HG02852 (cell line): ENCODE results near the gene RRP1B.

Experiments
- ATAC-seq: cut with Tn5 transposase; IDR thresholded peaks from one replicate; pipeline ENCODE4 v1.9.1; 2021; ENCODE audit warnings: mild to moderate bottlenecking, moderate library complexity; ENCODE audit not compliant: unreplicated experiment

RRP1B gene

DNA sequence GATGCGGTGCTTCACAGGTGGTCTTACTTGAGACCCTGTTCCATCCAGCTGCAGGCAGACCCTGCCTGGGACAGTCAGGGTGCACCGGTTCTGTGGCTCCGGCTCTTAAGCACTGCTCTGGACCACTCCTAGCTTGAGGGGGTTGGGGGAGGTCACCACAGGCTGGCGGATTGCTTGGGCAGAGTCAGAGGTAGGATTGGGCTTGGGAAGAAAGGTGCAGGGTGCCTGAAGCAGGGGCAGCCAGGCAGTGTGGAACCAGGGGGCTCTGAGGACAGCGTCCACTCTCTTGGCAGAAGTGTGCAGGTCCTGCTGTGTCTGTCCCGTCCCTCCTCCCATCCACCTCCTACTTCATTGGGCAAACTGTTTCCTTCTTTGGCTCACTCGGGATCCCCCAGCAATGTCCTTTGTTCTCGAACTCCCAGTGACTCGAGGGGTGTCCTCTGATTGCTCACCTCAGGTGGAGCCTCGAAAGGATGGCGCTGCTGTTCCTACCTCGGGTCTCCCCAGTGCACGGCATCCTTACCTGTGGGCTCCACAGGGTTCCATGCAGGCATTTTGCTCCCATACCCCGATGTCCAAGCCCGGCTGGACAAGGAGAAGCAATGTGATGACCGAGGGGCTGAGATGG lies 61.3 kb downstream of the RRP1B start:
- no peak for ATAC-seq

DNA sequence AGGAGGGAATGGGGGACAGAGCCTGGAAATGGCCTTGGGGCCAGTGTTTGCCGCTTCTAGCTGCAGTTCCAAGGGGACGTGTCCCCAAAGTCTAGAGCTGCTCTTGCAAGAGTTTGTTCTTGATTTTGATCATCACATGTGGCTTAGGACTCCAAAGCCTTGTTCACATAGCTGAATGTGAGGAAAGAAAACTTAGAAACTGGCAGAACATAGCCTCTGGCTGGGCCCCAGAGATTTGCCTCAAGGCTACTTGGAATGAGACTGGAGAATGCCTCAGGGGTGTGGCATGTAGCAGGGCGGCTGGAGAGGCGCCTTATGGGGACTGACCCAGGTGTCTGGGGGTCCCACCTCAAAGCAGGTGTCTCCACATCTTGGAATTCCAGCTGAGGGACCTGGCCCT lies 61.8 kb downstream of the RRP1B start:
- no peak for ATAC-seq

DNA sequence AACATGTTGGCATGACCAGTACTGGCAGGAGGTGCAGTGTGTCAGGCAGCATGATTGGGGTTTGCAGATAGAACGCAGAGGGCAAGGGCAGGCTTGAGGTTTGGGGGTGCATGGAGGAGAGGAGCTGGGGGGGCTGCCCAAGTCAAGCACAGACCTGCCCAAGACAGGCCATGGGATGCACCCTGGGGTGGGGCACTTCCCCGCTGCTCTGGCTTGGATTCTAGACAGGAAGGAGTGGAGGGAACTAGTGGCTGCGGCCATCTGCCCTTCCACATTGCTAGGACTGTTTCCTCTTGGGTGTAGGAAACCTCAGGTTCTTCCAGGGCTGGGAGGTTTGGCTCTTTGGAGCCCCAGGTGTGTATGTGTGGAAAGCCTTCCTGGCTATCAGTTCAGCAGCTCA lies 62.6 kb downstream of the RRP1B start:
- no peak for ATAC-seq

DNA sequence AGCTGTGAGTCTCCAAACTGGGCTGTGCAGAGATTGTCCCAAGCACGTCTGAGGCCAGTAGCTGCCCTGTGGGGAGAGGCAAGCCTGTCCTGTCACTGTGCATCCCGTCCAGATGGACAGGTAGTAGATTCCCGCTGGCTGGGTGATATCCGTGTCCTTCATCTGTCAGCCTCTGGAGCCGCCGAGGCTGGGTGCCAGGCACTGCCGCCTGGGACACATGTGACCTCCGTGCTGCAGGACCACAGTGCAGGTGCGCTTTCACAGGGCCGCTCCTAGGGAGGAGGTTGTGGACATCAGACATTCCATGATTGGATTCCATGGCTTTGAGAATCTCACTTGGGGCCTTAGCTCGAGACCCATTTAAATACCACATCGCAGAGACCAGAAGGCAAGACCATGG lies 64.3 kb downstream of the RRP1B start:
- ATAC-seq, result no peak

DNA sequence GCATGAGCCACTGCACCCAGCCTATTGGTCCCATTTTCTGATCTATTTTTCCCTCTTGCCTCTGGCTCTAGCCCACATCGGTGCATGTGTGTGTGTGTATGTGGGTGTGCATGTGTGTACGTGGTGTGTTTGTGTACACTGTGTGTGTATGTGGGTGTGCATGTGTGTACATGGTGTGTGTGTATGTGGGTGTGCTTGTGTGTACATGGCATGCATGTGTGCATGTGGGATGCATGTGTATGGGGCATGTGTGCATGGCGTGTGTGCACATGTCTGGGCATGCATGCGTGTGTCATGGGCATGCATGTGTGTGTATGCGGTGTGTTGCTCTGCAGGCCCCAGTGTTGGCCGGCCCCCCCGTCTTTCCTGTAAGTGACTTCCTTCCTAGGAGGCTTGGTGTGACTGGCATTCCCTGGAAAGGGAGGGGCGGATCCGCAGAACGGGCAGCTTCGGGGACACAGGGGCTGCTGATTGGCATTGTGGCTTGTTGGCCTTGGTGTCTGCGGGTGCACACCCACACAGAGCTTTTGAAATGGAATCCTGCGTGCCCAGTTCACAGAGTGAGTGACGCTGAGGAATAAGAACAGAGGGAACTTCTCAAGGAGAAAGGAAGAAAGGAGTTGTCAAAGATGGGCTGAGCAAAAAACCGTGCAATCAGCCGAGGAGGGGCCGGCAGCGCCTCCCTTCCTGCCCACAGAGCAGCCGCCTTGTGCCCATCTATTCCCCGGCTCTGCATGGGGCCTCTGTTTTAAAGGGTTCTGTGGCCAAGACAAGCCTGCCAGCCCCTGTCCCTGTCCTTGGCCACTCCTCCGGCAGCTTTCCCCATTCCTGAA lies 67.5 kb downstream of the RRP1B start:
- ATAC-seq, result no peak

DNA sequence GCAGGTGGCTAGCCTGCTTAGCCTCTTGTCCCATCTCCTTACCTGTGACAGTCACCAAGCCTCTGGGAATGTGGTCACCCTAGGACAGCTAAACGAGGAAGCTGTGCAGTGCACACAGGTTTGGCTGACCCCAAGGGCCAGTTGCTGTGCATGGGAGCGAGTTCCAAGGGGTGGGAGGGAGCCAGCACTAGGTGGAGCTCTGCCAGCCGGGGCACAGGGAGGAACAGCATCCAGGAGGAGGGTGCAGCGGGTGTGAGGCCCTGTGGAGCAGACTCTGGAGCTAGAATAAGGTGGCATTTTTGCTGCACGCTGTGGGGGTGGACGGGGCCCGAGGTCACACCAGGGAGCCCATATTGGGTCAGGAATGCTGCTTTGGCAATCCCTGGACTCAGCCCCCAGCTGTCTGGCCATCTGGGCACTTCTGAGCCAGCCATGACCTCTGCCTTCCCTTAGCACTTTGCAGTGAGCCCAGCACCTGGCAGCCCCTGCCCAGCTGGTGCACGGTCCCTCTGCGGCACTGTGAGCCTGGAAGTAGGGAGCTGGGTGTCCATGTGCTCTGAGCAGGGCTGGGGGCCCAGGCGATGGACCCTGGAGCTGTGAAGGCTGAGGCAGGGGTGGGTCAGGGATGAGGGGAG lies 68.3 kb downstream of the RRP1B start:
- no peak for ATAC-seq

DNA sequence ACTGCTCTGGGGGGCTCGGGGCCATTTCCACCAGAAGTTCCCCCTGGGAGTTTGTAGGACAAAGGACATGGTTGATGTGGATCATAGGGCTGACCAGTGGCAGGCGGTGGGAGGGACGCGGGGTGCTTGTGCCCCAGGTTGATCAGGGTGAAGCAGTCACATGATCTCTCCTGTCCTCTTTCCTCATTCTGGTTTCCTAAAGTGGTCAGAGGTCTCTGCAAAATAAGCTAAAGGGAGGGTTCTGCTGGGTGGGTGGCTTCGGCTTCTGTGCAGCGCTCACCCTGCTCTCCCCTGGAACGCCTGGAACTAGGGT lies 68.8 kb downstream of the RRP1B start:
- no peak for ATAC-seq

DNA sequence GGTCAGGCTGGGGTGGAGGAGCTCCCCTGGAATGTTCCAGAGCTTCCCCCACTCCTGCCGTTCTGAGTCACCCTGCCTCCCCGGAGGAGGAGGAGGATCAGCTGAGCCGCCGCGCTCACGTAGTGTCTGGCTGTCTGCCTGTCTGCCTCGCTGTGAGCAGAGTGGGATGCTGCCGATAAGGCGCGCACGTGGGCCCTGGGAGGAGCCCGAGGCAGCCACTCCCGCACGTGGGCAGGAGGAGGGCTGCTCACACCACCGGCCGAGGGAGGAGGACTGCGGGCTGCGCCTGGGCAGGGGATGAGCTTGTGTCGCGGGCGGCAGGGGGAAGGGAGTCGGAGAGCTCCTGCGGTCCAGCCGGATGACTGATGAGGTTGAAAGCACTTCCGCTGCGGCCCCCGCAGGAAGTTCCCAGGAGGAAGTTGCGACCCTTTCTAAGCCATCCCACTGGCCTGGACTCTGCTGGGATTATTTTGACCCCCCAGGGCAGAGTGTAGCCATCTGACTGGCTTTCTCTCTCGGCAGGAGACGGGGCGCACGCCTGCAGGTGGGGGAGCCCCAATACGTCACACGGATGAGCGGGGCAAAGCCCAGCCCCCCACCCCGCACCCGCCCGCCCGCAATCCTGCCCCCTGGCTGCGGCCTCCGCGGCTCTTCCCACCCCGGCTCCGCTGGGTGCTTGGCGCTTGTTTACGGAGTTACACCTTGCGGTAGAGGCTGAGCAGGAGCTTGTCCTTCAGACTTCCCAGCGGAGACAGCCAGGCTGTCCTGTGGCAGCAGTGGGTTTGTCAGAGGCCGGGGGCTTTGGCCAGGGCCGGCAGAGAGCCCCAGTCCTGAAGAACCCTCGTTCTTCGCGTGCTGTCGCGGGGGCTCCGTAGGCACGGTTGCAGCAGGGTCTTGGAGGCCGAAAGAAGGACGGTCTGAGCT lies 69.4 kb downstream of the RRP1B start:
- peak; percentile 81 for ATAC-seq

DNA sequence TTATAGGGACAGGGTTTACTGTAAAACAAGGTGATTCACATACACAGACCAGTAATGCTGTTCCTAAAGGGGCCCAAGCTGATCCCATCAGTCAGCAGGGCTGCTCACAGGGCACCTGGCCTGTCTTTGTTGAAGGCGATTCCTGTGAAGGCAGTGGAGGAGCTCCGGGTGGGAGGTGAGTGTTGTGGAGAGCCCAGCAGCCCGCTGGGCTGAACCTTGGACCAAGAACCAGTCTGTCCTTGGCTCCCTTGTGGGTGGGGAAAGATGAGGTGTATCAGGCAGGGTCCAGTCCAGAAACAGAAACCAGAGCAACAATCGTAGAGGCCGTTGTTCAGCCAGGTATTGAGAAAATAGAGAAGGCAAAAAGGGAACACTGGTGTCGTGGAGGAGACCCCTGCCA lies 72.1 kb downstream of the RRP1B start:
- ATAC-seq, result no peak

DNA sequence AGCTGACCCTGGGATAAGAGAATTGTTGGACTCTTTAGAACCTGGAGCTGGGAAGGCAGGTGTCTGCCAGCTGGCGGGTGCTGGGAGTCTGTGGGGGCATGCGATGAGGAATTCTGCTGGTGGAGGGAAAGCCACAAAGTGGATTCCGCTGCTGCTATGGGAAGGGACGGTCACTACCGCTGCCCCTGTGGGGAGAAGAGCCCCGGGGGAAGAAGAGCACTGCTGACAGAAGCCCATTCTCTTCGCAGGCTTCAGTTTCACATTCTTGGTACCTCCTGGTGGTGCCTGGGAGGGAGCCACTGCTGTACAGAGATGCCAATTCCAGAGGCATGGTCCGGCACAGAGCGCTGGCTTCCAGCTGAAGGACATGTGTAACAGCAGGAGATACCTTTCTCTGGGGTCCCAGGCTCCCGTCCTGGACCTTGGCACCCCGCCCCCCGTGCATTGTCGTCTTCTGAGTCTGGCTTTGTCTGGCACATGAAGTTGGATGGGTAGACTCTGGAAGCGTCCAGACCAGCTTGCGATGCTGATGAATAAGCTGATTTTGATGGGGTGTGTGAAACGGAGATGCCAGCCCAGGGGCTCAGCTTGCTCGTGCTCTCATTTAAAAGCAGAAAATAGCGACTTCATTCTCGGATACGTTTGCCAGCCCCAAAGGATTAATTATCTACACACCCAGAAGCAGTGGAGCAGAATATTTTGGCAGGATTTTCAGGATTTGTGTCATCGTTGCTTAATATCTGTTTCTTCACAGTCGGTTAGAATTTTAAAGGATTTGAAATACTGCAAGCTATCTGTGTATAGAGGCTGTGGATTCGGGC lies 72.7 kb downstream of the RRP1B start:
- no peak for ATAC-seq

DNA sequence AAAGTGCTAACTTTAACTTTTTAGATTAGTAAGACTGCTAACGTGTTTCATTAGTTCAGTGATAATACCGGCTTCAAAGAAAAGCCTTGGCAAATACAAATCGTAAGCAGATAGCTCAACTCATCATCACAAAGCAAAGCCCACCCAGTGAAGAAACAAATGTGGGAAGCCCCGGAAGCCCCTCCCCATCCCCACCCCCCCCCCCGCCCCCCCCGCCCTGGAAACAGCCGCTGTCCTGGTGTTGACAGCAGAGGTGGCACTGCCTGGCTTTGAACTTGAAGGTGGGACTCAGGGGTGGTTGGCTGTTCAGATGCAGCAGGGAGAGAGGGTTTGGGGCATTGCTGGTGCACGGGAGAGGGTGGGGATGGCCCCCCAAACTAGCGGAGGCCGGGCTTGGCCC lies 73.7 kb downstream of the RRP1B start:
- ATAC-seq, result no peak

DNA sequence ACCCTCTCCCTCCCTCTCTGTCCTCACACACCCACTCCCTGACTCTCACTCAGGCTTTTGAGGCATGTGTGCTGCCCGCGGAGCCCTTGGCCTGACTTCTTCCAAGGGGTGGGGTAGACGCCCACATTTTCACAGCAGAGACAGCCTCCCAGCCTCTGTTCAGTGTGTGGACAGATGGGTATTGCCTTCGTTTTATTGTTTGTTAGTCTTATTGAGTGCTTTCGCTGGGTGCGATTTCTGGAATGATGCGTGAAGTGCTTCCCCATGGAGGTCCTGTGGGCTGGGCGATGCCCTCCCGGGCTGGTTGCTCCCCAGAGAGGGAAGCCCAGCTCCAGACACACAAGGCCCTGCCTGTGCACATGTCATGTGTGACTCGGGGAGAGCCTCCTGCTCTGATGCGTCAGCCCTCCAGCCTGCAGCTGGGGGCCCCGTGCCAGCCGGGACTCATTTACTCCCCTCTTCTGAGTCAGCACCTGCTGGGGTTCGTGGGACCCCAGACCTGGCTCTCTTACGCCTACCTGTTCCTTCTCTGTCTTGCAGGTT lies 74.2 kb downstream of the RRP1B start:
- ATAC-seq, result no peak

DNA sequence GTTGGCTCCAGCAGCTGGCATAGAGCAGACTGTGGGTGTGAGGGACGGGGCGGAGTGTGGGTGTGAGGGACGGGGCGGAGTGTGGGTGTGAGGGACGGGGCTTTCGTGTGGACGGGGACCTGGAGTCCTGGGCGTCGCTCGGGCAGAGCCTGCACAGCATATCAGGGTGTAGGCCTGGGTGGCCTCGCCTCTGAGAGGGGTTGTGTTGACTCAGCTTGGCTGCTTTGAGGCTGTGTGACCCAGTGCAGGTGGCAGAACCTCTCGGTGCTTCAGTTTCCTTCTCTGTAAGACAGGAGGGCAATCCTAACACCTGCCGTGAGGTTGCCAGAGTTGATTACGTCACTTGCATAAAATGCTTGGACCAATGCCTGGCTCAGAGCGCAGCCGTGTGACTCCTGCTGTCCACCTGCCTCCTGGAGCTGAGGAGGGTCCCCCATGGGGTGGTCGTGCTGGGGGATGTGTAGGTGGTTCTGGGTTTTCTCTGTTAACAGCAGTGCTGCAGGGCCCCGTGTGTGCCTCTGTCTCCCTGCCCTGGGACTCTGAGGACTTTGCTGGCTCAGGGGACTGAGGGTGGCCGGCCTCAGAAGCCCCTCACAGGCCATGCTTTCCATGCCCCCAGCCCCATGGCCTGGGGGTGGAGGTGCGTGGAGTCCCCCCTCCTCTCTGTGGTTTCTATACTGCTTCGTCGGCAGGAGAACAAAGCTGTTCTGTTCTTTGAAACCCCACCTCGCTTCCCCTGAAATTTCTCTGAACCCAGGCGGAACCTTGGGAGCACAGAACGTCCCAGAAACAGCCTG lies 75.0 kb downstream of the RRP1B start:
- no peak for ATAC-seq

DNA sequence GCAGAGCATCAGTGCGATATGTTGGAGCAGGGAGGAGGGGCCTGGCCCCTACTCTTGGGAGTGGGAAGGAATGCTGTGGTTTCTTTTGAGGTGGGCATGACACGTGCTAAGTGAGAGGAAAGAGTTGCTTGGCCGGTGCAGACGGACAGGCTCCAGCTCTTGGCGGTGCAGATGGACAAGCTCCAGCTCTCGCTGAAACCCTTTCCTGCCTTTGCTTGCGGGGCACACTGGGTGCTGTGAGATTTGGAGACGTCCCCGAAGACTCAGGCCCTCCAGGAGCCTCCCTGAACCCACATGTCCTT lies 75.5 kb downstream of the RRP1B start:
- no peak for ATAC-seq

DNA sequence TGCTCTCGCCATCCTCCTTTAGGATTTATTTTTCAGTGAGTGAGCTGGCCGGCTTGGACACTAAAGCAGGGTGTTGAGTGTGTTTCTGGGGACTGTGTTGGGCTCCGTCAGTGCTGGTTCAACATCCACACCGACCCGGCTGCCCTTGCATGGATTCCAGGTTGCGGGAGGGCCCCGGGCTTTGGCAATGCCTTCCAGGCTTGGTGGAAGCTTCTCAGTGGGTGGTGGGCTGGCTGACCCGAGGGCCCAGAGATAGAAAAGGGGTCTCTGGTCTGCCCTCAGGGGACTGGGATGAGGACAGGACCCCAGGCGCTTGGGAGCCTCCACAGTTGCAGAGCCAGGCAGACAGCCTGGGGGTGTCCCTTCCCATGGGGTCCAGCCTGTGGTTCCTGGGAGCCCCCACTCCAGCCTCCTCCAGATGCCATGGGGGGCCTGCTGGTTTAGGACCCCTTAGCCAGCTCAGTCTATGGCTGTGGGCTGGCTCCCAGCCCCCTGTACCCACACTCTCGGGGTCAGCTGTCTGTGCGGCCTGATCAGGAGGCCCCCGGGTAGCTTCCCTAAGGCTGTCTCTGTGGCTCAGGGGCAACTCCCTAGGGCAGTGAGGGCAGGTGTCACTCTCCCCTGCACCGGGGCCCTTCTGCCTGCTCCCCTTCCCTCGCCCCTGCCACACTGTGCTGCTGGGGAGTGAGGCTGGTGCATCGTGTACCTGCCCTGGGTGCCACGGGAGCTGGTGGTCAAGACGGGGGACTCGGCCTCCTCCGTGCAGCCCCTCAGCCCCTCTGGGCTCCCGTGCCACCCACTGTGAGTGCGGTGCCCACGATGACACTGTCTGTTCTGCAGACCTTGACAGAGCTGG lies 76.1 kb downstream of the RRP1B start:
- ATAC-seq, result no peak

DNA sequence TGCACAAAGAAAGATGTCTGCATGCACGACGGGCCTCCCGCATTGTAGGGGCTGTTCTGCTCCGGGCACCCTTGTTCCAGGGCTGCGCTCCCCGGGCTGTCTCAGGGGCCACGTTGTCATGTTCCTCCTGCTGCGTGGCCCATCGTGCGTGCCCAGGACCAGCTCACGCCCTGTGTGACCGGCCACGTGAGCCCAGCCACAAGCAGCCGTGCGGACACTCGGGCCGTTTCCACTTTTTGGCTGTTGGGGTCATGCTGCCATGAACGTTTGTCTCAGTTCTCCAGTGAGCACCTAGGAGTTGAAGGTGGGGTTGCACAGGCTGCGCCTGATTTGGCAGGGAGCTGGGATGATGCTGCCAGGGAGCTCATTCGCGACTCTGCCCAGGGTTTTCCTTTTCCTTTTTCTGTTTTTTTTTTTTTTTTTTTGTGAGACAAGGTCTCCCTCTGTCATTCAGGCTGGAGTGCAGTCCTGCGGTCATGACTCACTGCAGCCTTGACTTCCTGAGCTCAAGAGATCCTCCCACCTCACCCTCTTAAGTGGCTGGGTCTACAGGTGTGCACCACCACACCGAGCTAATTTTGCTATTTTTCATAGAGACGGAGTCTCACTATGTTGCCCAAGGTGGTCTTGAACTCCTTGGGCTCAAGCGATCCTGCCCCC lies 77.0 kb downstream of the RRP1B start:
- ATAC-seq, result no peak

DNA sequence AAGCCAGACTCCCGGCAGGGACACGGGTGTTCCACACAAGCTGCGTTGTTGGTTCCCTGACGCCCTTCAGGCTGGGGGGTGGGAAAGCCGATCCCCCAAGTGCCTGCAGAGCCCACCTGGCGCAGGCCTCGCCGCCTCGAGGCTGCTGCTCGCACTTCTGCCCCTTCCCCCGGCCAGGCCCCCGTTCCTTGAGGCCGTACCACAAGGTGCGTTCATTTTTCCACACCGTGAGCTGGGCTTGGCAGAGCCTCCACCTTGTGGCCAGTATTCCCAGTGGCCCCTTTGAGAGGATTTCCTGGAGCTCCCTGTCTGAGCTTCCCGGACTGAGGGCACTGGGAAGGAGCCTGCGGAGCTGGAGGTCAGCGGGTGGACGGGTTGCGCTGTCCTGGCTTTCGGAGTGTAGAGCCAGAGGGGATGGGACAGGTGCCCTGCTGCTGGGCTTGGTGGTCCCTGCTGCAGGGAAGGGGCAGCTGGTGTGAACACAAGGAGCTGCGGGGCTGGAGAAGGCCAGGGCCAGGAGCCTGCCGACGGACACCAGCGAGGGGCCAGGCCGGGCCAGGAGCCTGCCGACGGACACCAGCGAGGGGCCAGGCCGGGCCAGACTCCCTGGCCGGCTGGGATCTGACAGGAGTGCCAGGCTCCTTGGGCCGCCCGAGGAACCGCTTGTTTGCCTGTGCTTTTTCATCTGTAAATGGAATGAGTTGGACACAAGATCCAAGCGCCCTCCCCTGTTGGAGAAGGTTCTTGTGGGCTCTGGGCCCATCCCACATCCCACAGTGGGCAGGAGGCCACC lies 78.0 kb downstream of the RRP1B start:
- ATAC-seq, result no peak
